Measurements from ENCODE around the gene MYLK4.

Gene MYLK4

GRCh38 chr6:2777249-2777648, 26.5 kb upstream of the MYLK4 start:
- Histone ChIP-seq H3K4me1 (ENCODE audit: control insufficient read depth, insufficient read depth, low read length) (no peaks in the 10 kb centered on the region), H3K27ac (ENCODE audit: low read length) (no peak overlapping the region), H3K36me3 (ENCODE audit: control insufficient read depth, insufficient read depth, low read length) (no peaks in the 10 kb centered on the region), H3K27me3 (ENCODE audit: control insufficient read depth, insufficient read depth, low read length) (no peaks in the 10 kb centered on the region), H3K9me3 (ENCODE audit: control insufficient read depth, insufficient read depth, low read length) (no peaks in the 10 kb centered on the region), H3K4me3 (ENCODE audit: low read length) (no peak overlapping the region)
- no peak for DNase-seq (ENCODE audit: low read depth, low spot score)
- no CpG with 5 or more reads among the region's 3 CpGs for WGBS (ENCODE audit: insufficient coverage, insufficient read length)

GRCh38 chr6:2775003-2775402, 24.3 kb upstream of the MYLK4 start:
- no peak for DNase-seq (ENCODE audit: low read depth, low spot score)
- H3K27ac ChIP-seq (ENCODE audit: low read length) = no peak overlapping the region
- H3K4me1 ChIP-seq (ENCODE audit: control insufficient read depth, insufficient read depth, low read length) = no peaks in the 10 kb centered on the region
- no peaks in the 10 kb centered on the region for H3K36me3 ChIP-seq (ENCODE audit: control insufficient read depth, insufficient read depth, low read length)
- H3K27me3 ChIP-seq (ENCODE audit: control insufficient read depth, insufficient read depth, low read length) = no peaks in the 10 kb centered on the region
- no peaks in the 10 kb centered on the region for H3K9me3 ChIP-seq (ENCODE audit: control insufficient read depth, insufficient read depth, low read length)
- WGBS (ENCODE audit: insufficient coverage, insufficient read length) = no CpG with 5 or more reads among the region's 1 CpG
- H3K4me3 ChIP-seq (ENCODE audit: low read length) = no peak overlapping the region

DNA sequence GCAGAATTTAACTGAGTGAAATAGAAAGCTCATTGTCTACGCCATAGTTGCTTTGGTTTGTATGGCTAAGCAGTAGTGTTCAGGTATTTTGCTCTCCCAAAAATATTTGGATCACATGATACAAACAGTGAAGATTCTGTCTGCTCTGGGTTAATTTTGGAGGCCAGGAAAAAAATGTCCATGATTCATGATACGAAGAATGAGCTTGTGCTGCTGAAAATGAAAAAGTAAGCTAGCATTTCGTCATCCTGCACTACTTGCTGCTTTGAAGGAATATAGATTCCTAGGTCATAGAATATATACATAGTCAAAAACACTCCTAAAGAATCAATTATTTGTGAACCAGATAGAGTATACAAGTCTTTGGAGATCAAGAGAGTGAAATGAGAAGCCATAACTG, 22.7 kb upstream of the MYLK4 start:
- H3K36me3 ChIP-seq (ENCODE audit: control insufficient read depth, insufficient read depth, low read length) = no peaks in the 10 kb centered on the region
- no CpG with 5 or more reads among the region's 3 CpGs for WGBS (ENCODE audit: insufficient coverage, insufficient read length)
- no peaks in the 10 kb centered on the region for H3K4me1 ChIP-seq (ENCODE audit: control insufficient read depth, insufficient read depth, low read length)
- H3K27me3 ChIP-seq (ENCODE audit: control insufficient read depth, insufficient read depth, low read length) = no peaks in the 10 kb centered on the region
- H3K27ac ChIP-seq (ENCODE audit: low read length) = no peak overlapping the region
- H3K4me3 ChIP-seq (ENCODE audit: low read length) = no peak overlapping the region
- no peak for DNase-seq (ENCODE audit: low read depth, low spot score)
- H3K9me3 ChIP-seq (ENCODE audit: control insufficient read depth, insufficient read depth, low read length) = no peaks in the 10 kb centered on the region

DNA sequence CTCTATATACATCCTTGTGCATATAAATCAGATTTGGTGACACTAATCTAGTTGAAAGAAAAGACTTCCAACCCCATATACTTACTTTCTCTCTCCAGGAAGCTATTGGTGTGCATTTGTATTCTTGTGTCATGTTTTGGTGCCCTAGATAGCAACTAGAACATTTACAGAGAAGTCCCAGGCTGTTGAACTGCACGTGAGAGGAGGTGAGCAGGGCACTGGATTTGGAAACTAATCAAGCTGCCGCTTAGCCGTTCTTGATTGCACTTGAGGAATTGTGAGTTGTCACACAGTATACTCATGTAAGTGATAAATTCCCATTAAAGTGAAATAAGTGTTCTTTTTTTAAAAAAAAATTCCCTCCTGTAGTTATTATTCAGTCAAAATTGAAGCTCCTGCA, 22.1 kb upstream of the MYLK4 start:
- Histone ChIP-seq H3K27me3 (ENCODE audit: control insufficient read depth, insufficient read depth, low read length) (no peaks in the 10 kb centered on the region), H3K36me3 (ENCODE audit: control insufficient read depth, insufficient read depth, low read length) (no peaks in the 10 kb centered on the region), H3K4me3 (ENCODE audit: low read length) (no peak overlapping the region), H3K4me1 (ENCODE audit: control insufficient read depth, insufficient read depth, low read length) (no peaks in the 10 kb centered on the region; the same call in 1 of the 2 replicates), H3K27ac (ENCODE audit: low read length) (no peak overlapping the region), H3K9me3 (ENCODE audit: control insufficient read depth, insufficient read depth, low read length) (no peaks in the 10 kb centered on the region)
- no CpG with 5 or more reads among the region's 3 CpGs for WGBS (ENCODE audit: insufficient coverage, insufficient read length)
- DNase-seq (ENCODE audit: low read depth, low spot score) = no peak

DNA sequence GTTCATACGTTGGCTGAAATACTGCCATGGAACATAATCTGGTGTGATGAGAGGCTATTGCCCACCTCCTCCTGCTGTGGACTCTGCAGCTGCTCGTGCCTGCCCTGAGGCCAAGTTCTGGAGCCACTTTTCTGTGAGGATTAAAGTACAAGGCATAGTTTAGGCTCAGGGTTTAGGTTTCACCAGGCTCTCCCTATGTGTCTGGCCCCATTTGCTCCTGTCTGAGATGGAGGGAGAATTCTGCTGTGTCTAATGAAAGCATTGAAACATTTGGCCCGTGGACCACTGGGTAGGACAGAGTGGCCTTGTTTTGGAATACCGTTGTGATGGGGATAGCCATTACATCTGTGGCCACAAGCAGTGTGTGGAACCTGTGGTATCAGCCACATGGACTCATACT, 20.4 kb upstream of the MYLK4 start:
- no peaks in the 10 kb centered on the region; the same call in 1 of the 2 replicates for H3K4me1 ChIP-seq (ENCODE audit: control insufficient read depth, insufficient read depth, low read length)
- no CpG with 5 or more reads among the region's 4 CpGs for WGBS (ENCODE audit: insufficient coverage, insufficient read length)
- DNase-seq (ENCODE audit: low read depth, low spot score) = no peak
- no peak overlapping the region for H3K4me3 ChIP-seq (ENCODE audit: low read length)
- no peak overlapping the region for H3K27ac ChIP-seq (ENCODE audit: low read length)
- H3K9me3 ChIP-seq (ENCODE audit: control insufficient read depth, insufficient read depth, low read length) = no peaks in the 10 kb centered on the region
- H3K27me3 ChIP-seq (ENCODE audit: control insufficient read depth, insufficient read depth, low read length) = no peaks in the 10 kb centered on the region
- H3K36me3 ChIP-seq (ENCODE audit: control insufficient read depth, insufficient read depth, low read length) = no peaks in the 10 kb centered on the region

DNA sequence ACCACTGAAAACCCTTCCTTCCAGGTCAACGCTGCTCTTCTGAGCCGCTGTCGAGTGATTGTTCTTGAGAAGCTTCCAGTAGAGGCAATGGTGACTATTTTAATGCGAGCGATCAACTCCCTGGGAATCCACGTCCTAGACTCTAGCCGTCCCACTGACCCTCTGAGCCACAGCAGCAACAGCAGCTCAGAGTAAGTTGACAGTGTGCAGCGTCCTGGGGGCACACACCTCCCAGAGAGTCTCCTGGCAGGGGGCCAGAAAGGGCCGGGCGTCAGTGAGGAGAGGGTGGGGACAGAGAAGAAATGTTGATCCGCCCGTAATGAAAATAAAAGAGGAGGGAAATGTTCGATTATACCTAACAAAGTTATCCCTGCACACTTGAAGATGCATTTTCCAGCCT, 19.4 kb upstream of the MYLK4 start:
- no peaks in the 10 kb centered on the region; the same call in 1 of the 2 replicates for H3K4me1 ChIP-seq (ENCODE audit: control insufficient read depth, insufficient read depth, low read length)
- no peak overlapping the region for H3K27ac ChIP-seq (ENCODE audit: low read length)
- H3K27me3 ChIP-seq (ENCODE audit: control insufficient read depth, insufficient read depth, low read length) = no peaks in the 10 kb centered on the region
- DNase-seq (ENCODE audit: low read depth, low spot score) = no peak
- H3K36me3 ChIP-seq (ENCODE audit: control insufficient read depth, insufficient read depth, low read length) = no peaks in the 10 kb centered on the region
- no peak overlapping the region for H3K4me3 ChIP-seq (ENCODE audit: low read length)
- no CpG with 5 or more reads among the region's 13 CpGs for WGBS (ENCODE audit: insufficient coverage, insufficient read length)
- no peaks in the 10 kb centered on the region for H3K9me3 ChIP-seq (ENCODE audit: control insufficient read depth, insufficient read depth, low read length)

DNA sequence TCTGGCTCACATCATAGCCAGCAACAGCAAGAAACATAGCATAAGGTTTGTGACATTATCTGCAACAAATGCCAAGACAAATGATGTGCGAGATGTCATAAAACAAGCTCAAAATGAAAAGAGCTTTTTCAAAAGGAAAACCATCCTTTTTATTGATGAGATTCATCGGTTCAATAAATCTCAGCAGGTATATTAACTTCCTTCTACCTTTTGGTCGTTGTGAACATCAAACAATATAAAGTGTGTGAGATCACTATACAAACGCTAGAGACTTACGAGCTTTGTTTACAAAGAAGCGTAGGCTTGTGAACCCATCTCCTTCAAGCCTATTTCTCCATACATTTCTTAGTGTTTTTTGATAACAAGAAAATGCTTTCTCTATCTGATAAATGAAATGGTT, 18.0 kb upstream of the MYLK4 start:
- no peak overlapping the region for H3K27ac ChIP-seq (ENCODE audit: low read length)
- H3K36me3 ChIP-seq (ENCODE audit: control insufficient read depth, insufficient read depth, low read length) = no peaks in the 10 kb centered on the region
- no CpG with 5 or more reads among the region's 6 CpGs for WGBS (ENCODE audit: insufficient coverage, insufficient read length)
- no peak for DNase-seq (ENCODE audit: low read depth, low spot score)
- H3K4me3 ChIP-seq (ENCODE audit: low read length) = no peak overlapping the region
- no peaks in the 10 kb centered on the region; the same call in 1 of the 2 replicates for H3K4me1 ChIP-seq (ENCODE audit: control insufficient read depth, insufficient read depth, low read length)
- H3K9me3 ChIP-seq (ENCODE audit: control insufficient read depth, insufficient read depth, low read length) = no peaks in the 10 kb centered on the region
- H3K27me3 ChIP-seq (ENCODE audit: control insufficient read depth, insufficient read depth, low read length) = no peaks in the 10 kb centered on the region

GRCh38 chr6:2767657-2768524, 17.2 kb upstream of the MYLK4 start:
- DNase-seq (ENCODE audit: low read depth, low spot score) = no peak
- Histone ChIP-seq H3K36me3 (ENCODE audit: control insufficient read depth, insufficient read depth, low read length) (no peaks in the 10 kb centered on the region), H3K27me3 (ENCODE audit: control insufficient read depth, insufficient read depth, low read length) (no peaks in the 10 kb centered on the region), H3K9me3 (ENCODE audit: control insufficient read depth, insufficient read depth, low read length) (no peaks in the 10 kb centered on the region), H3K27ac (ENCODE audit: low read length) (no peak overlapping the region), H3K4me1 (ENCODE audit: control insufficient read depth, insufficient read depth, low read length) (no peaks in the 10 kb centered on the region; the same call in 1 of the 2 replicates), H3K4me3 (ENCODE audit: low read length) (no peak overlapping the region)
- WGBS (ENCODE audit: insufficient coverage, insufficient read length) = no CpG with 5 or more reads among the region's 9 CpGs

DNA sequence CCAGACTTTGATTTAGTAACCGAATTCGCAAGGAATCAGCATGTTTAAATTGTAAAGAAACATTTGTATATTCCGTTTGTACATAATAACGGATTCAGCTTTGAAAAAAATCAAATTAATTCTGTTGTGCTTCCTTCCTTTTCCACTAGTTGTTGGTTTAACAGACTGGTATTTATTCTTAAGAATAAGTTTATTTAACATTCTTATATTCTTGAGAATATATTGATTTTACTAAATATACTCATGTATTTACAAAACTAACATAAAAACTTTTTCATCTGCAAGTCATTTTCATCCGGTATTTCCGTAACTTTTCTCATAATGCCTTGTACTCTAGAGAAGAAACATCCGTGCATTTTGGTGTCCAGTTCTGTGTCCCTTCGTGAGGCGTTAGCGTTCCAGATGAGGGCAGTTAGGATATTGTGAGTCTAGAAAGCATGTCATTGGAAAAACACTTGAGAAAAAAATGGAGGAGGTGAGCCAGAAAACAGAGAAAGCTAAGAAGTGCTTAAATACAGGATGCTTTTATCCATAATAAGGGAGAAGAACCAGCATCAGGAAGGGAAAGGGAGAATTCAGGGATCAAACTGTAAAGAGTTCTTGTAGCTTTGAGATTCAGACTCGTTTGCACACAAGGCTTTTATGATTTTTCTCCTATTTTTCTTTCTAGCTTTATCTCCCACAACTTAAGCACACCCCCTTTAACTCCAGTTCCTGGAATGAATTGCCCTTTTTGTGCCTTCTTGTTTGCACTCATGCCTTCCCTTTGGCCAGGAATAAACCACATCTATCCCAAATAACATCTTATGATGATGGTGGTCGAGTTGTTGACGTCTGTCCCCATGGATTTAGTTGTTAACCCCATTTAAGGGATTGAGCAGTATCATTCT, 16.3 kb upstream of the MYLK4 start:
- no peaks in the 10 kb centered on the region for H3K9me3 ChIP-seq (ENCODE audit: control insufficient read depth, insufficient read depth, low read length)
- H3K4me3 ChIP-seq (ENCODE audit: low read length) = peak overlapping the region; percentile 72; the same call in 1 of the 2 replicates
- no peak for DNase-seq (ENCODE audit: low read depth, low spot score)
- H3K27ac ChIP-seq (ENCODE audit: low read length) = no peak overlapping the region
- H3K27me3 ChIP-seq (ENCODE audit: control insufficient read depth, insufficient read depth, low read length) = no peaks in the 10 kb centered on the region
- no CpG with 5 or more reads among the region's 13 CpGs for WGBS (ENCODE audit: insufficient coverage, insufficient read length)
- no peaks in the 10 kb centered on the region; the same call in 1 of the 2 replicates for H3K4me1 ChIP-seq (ENCODE audit: control insufficient read depth, insufficient read depth, low read length)
- H3K36me3 ChIP-seq (ENCODE audit: control insufficient read depth, insufficient read depth, low read length) = no peaks in the 10 kb centered on the region

DNA sequence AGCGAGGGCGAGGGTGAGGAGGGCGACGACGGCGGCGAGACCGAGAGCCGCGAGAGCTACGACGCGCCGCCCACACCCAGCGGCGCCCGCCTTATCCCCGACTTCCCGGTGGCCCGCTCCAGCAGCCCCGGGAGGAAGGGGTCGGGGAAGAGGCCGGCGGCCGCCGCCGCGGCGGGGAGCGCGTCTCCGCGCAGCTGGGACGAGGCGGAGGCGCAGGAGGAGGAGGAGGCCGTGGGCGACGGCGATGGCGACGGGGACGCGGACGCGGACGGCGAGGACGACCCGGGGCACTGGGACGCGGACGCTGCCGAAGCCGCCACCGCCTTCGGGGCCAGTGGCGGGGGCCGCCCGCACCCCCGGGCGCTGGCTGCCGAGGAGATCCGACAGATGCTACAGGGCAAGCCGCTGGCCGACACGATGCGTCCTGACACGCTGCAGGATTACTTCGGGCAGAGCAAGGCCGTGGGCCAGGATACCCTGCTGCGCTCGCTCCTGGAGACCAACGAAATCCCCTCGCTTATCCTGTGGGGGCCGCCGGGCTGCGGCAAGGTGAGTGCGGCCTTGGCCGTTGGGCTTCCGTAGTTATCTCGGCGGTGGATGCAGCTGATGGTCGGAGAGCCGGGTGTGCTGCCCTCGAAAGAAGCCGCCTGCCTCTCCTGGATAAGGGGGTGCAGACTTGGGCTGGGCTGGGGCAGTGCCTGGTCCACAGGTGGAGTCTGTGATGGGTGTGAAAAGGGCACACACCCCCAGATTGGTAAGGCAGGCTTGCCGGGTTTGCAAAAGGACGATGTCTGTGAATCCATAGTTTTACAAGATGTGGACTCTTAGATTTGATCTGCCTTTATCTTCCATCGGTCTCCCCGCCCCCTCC, 15.4 kb upstream of the MYLK4 start:
- Histone ChIP-seq H3K36me3 (ENCODE audit: control insufficient read depth, insufficient read depth, low read length) (no peaks in the 10 kb centered on the region), H3K4me1 (ENCODE audit: control insufficient read depth, insufficient read depth, low read length) (no peaks in the 10 kb centered on the region; the same call in 1 of the 2 replicates), H3K27me3 (ENCODE audit: control insufficient read depth, insufficient read depth, low read length) (no peaks in the 10 kb centered on the region), H3K27ac (ENCODE audit: low read length) (no peak overlapping the region), H3K9me3 (ENCODE audit: control insufficient read depth, insufficient read depth, low read length) (no peaks in the 10 kb centered on the region), H3K4me3 (ENCODE audit: low read length) (peak overlapping the region; percentile 72)
- no peak for DNase-seq (ENCODE audit: low read depth, low spot score)
- no CpG with 5 or more reads among the region's 91 CpGs for WGBS (ENCODE audit: insufficient coverage, insufficient read length)

Measured in iPS DF 6.9 (cell line).